EH (cell line): Measurements from ENCODE around the gene NDUFS6.
"Not testable (repeated sequence)": the region's sequence is repeated elsewhere in the genome, so short reads cannot be mapped to it uniquely, and the experiment has no call there.

ENCODE experiments used
- DNase-seq: peaks from one replicate; pipeline ENCODE4 v3.0.0-alpha.2; 2015; ENCODE audit warnings: low read depth

NDUFS6 gene

GRCh38 chr5:1833264-1834021 is 32.2 kb downstream of the NDUFS6 start:
- no peak for DNase-seq

GRCh38 chr5:1834022-1834551 is 32.9 kb downstream of the NDUFS6 start:
- DNase-seq = no peak

- DNase-seq = no peak
These were observed 33.7 kb downstream of the NDUFS6 start for GRCh38 chr5:1834721-1835429.

- DNase-seq = no peak
These were observed 34.2 kb downstream of the NDUFS6 start for GRCh38 chr5:1835431-1835830.

DNA sequence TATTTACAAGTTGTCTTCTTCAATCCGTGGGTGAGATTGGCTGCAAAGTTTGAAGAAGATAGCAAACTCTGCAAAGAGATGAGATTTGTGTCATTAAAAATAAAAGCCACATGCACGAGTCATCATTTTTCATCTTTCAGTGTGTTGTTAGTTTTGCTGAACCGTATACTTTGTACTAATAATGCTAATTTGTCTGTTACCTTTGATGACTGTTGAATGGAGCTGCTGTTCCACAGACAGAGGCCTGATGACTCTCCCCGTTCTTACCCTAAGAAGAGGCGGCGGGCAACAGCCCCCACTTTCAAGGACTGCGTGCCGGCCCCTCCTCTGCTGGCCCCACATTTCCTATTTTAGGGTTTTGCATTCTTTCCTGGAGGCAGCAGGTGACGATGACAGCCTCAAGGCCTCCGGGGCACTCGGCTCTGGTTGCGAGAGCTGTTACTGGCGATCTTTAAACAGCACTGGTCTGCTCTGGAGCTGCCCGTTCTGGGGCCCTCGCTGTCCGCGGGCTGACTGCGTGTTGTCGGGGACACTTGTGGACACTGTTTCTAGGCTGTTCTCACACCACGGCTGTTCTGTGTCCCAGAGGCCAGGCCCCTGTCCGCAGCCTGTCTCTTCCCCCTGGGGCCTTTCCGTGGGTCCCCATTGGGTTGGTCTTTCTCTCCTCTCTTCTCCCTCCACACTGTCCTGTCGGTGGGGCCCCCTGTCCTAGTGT is 35.1 kb downstream of the NDUFS6 start:
- DNase-seq = no peak

DNA sequence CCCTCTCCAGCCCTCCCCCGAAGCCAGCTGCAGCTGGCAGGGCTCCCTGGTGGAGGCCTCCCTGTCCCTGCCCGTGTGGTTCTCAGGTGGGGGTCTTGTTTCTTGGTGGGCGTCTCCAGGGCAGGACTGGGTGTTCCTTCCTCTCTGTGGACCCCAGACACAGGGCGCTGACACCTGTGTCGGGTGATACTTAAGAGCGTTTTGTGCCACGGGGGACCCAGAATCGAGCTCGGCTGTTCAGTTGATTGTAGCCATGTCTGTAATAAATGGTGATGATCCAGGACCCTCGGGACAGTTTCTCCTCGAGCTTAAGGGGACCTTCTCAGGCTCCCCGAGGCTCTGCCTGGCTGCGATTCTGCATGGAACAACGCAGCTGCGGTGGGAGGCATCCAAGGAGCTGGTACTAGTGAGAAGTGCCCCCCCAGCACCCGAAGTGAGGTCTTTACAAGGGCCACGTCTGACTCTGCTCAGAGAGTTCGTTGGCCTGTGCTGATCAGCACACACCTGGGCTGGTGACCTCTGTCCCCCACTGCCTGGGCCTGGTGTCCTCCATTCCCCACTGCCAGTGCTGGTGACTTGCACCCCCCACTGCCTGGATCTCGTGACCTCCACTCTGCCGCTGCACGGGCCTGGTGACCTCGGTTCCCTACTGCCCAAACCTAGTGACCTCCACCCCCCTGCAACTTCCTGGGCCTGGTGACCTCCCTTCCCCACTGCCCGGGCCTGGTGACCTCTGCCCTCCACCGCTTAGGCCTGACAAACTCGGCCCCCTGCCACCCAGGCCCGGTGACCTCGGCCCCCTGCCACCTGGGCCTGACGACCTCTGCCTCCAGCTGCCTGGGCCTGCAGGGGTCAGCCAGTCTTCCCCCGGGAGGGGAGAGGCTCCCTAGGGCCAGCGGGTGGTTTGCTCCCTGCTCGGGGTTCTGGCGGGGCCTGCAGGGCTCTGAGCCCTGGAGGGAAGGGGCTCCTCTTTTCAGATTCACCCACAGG is 36.0 kb downstream of the NDUFS6 start:
- no peak for DNase-seq

DNA sequence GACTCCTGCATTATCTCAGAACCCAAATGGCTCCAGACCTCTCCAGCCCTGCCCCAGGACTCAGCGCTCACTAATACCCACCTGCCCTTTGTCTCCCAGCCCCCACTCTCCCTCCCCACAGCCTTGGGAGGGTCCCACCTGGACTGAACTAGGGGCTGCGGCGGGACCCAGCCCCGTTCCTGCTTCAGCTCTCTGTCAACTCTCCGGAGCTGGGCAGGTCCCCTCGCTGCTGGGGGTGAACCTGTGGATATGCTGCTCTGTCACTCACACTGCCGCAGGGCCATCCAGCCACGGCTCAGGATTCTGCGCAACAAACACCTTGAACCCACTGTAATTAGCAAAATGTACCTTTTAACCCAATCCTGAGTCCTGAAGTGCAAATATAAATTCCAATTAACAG is 36.8 kb downstream of the NDUFS6 start:
- DNase-seq = no peak

DNA sequence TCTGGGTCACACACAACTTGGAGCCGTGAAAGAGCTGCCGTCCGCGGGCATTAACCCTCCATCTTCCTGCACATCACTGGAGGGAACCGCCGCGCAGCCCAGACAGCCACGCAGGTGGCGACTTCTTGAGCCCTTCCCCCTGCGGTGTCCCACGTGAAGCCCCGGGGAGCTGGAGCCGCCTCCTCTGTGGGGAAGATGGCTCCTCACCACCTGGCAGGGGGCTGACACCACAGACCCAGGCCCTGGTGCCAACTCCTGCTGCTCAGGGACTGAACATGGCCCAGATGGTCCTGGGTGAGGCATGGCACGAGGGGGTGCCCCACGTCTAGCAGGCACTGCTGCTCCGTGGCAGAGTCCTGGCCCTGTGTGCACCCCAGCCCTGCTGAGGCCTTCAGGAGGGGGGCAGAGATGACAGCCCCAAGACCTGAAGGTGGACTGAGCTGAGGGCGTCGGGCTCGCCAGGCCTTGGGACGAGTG is 38.9 kb downstream of the NDUFS6 start:
- DNase-seq = no peak

DNA sequence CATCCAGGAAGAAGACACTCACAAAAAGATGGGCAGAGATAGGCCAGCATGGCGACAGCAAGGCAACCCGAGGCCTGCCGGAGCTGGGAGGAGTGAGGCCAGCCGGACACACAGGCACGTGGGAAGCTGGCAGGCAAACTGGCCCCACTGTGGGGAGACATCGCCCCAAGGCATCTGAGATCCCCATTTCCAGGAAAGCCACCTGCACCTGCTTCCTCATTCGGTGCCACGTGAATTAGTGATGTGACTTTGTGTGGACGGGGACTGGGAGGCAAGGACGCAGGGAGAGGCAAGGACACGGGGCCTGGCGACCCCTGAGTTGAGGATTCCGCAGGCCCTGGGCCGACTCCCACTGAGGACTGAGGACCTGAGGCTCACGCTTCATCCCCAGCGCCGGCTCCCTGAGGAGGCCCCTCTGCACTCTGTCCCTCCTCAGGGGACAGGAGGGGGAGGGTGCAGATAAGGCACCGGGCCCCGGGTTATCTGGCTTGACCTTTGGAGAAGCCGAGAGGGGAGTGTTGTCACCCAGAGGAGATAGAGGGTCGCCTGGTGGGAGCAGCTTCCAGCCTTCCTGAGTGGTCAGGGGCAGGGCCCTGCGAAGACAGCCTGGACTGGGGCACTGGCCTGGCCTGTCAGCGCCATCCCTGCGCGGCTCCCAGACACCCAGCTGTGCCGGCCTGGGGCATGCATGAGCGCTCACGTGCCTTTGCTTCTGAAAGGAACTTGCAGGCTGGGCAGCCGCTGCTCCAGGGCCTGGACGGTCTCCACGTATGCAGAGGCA is 39.7 kb downstream of the NDUFS6 start:
- no peak for DNase-seq

GRCh38 chr5:1842004-1842819 is 41.0 kb downstream of the NDUFS6 start:
- DNase-seq = no peak

GRCh38 chr5:1843761-1844160 is 42.6 kb downstream of the NDUFS6 start:
- DNase-seq = not testable (repeated sequence)

GRCh38 chr5:1844708-1845436 is 43.7 kb downstream of the NDUFS6 start:
- DNase-seq = no peak

GRCh38 chr5:1845696-1846095 is 44.5 kb downstream of the NDUFS6 start:
- no peak for DNase-seq

GRCh38 chr5:1846583-1846982 is 45.4 kb downstream of the NDUFS6 start:
- no peak for DNase-seq

- no peak for DNase-seq
These were observed 45.8 kb downstream of the NDUFS6 start for GRCh38 chr5:1847056-1847455.

DNA sequence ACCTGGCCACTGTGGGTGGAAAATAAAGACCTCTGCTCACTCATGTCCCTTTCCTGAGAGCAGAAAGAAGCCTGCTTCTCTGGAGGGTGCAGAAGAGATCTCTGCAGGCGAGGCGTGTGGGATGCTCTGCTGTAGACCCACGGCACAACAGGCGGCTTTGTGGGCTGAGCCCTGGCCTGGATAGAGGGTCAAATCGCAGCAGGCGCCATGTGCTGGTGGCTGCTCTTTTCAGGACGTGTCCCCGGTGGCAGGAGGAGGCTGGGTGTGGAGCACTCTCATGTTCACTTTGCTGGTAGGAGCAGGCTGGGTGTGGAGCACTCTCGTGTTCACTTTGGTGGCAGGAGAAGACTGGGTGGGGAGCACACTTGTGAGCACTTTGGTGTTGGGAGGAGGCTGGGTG is 46.4 kb downstream of the NDUFS6 start:
- no peak for DNase-seq

DNA sequence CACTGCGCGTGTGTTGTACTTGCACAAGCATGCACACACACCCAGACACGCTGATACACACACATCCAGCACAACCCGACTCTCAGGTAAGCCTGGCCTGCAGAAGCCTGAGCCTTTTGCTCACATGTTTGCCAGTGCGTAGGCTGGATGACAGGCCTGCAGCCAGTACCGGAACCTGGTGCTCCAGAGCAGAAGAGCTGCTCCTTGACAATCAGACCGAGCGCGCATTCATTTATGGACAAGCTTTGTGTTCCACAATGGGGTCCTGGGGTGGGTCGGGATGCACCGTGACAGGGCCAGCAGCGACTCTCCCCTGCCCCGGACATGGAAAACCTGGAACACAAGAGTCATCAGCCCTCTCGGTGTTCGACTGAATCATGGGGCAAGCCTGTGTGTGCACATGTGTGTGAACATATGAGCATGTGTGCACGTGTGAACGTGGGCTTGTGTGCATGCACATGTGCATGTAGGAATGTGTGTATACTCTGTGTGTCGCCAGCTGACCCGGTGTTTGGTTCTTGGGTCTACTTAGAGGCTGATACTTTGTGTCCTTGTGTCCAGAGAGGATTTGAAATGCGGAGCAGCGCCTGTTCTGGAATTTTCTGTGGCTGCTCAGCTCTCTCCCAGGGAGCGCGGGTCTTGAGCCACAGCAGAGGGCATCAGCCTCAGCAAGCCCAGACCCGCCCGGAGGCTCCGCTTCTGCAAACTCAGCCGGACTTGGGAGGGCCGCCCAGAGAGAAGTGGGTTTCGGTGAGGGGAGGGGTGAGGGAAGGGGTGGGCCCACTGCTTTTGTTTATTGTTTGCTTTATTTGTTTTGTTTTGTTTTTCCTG is 49.3 kb downstream of the NDUFS6 start:
- no peak for DNase-seq

- no peak for DNase-seq
These were observed 50.2 kb downstream of the NDUFS6 start for GRCh38 chr5:1851290-1851934.
